Stimulated activated CD4-positive, alpha-beta T cell treated with anti-CD3 and anti-CD28 coated beads, Interleukin-12 subunit alpha, Interleukin-12 subunit beta, amount 100 ng/mL, for 24 hours (primary cell): ENCODE results near the gene C2orf66.
A peak's percentile ranks its signal among the peaks of the same experiment; 100 is the strongest.

Experiments
- DNase-seq, 2 experiments: peaks; one replicate each; pipeline ENCODE4 v3.0.0-alpha.2; 2020; ENCODE audit warnings: low read depth in 2 of 2

The C2orf66 gene

DNA sequence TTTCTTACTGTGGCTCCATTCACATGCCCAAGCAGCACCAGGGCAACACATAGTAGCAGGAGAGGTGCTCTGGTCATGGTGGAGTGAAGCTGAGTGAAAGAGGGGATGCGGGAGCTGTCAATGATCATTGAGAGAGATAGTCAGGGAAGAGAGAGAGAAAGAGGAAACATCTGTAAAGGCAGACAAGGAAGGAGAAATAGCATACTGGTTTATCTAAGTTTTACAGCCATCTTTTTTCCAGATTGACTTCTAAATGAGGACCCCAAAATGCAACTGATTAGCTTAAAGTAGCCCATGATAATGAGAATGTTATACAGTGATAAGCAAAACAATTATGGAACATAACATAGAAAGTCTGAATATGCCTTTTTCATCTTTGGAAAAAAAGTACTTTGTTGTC is at the start of gene C2orf66:
Gene C2orf66 (minus strand): TSS at position 96 of the 400 bp plus-strand sequence. CDS start 19 bp downstream, at position 77.
- DNase-seq = no peak

DNA sequence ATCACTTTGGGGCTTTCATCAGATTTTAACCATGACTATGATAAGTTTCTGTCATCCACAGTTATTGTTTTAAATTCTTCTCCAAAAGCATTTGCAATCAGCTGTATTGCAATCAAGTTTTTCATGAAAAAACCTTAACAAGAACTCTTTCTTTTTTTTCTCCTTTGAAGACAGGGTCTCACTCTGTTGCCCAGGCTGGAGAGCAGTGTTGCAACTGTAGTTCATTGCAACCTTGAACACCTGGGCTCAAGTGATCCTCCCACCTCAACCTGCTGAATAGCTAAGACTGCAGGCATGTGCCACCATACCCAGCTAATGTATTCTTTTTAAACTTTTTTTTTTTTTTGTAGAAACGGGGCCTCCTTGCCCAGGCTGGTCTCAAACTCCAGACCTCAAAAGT is 45.5 kb upstream of the C2orf66 start:
- no peak for DNase-seq

DNA sequence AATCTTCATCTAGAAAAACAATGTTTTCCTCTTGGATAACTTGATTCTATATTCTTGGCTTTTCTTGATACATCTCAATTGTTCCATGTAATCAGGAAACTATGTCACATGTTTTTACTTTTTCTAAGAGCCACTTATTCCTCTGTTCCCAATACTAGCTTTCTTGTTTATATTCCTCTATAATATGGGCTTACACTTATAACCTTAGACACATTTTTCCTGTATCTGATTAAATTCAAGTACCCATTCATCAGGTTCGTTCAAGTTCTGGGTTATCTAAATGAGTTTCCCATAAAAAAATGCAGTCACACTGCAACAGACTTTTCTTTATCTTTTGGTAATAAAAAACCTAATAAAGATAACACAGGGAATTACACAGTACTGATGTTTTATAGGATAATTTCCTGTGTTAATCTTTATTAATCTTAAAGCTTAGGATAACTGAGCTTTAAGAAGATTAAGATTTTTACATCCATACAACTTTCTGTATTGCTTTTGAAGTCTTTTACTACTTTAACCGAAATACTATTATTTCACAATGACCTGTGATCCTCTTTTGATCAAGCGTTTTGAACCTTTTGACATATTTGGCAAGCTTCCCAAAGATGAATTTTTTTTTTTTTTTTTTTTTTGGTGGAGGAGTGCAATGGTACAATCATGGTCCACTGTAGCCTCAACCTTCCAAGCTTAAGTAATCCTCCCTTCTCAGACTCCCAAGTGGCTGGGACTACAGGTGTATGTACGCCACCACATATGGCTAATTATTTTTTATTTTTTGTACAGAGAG is 44.3 kb upstream of the C2orf66 start:
- DNase-seq = no peak

DNA sequence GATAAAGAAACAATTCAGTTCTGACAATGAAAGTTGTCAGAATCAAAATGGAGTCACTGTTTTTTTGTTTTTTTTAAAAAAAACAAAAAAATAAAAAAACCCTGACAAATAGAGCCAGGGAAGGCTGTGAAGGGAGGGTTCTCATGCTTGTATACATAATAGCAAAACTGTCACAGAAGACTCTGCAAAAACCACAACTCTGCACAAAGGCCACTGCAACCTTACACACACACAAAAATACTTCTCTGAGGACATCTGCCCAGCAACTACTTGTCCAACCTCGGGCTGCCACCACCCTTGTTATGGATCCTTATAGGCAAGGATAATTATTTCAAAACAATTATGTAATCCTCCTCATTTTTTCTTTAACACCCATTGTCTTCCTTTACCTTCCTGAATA is 41.9 kb upstream of the C2orf66 start:
- no peak for DNase-seq

DNA sequence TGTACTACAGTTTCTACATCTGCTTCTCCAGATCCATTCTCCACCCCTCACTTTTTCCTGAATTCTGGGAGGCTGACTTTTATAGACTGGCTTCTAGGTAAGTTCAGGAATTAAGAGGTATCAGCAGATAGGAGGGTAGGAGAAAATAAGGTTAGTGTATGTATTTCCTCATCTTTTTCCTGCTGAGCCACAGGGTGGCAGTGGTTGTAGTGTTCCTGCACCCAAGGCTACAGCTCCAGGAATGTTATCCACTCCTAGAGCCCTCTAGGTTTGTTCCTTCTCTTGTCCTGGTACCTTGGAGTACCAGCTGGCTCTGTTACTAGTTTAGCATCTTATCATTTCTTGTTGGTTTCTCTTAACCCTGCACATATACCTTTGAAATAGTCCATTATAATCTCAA is 40.7 kb upstream of the C2orf66 start:
- no peak for DNase-seq

DNA sequence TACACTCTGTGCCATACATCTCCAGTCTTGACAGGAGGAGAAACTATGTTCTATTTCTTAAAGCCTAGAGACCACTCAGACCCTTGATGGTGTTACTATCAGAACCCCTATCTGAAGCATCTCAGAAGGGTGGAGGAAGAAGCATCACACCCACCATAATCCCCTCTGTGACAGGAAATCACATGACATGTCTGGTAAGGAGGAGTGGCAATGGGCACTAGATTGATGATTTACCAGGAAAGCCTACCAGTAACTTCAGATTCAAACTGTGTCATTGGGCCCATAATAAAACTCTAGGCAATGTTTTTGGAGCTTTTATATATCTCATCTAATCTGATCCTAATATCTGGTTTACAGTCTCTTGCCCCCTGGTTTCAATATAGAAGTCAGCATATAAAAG is 37.1 kb upstream of the C2orf66 start:
- no peak for DNase-seq

DNA sequence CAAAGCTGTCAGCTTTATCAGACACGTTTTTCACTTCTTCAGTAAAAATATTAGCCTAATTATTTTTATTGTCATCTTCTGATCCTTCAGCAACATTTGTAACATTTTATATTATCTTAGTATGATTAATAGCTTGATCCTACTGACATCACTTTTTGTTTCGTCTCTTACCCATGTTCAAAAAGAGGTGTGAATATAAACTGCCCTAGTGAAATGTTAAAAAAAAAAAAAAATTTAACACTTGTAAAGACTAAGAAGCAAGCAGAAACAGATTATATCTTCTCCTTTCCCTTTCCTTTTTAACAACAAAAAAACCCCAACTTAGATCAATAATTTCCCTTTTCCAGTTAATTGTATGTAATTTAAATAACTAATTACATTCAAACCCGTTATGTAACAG is 36.2 kb upstream of the C2orf66 start:
- DNase-seq = no peak

DNA sequence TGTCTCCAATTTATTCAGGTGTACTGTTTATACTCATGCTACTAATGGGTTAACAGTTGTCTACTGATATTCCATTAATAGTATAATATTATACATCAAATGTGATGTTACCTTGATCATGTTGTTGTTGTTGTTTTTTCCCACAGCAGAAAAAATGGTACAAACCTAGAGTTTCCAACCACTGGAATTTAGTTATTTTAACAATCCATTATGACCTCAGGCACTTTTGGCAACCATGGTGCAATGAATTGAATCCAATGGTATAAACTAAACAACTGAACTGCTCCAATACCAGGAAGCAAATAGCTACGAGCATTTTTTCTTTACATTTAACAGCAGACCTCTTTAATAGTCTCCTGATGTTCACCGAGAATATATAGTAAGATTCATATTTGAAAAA is 31.0 kb upstream of the C2orf66 start:
- no peak for DNase-seq

DNA sequence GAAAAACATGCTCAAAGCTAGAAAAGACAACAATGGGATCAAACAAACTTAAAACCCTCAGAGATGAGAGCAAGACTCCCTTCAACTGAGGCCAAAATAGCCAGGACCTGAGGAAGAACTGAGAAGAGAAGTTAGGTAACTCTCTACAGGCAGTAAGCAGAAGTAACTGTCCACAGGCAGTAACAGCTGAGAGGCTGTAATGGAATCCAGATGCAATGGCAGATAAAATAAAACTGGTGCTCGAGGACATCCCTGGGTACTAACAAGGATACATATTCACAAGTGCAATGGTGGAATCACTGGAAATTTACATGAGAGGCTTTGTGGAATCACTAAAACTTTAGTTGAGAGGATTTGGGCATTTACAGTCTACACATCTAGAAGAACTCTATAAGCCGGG is 30.4 kb upstream of the C2orf66 start:
- DNase-seq = no peak

DNA sequence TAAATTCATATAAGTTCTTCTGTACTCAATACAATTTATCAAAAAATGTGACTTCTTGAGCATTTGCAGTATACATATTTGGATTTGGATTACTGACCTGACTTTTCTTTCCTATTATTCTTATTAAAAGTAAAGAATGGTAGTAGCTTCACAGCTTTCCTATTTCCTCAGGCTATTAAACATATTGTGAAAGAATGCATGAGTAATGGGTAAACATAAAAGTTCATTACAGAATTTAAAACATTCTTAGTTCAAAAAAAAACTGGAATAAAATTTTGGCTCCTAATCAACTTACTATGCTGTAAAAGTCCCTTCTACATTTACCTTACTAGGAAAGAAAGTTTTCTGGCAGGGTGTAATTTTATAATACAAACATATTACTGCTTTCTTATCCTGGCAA is 27.3 kb upstream of the C2orf66 start:
- DNase-seq = no peak

DNA sequence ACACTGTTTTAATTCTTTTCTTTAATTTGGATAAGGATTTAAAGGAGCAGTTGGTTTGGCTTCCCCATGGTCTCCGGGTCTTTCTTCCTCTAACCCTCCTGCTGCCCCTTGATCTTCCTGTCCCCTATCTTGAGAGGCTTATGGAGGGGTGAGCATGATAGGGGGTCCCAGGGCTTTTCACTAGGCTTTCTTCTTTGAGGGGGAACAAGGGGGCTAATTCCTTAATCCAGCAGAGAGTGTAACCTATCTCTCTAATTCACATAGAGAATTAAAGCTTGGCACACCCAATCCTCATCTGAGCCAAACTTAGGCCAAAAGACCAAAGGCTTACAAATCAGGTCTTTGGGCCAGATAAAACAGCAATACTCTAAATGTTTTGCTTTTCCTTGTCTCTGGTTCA is 21.5 kb upstream of the C2orf66 start:
- no peak for DNase-seq

DNA sequence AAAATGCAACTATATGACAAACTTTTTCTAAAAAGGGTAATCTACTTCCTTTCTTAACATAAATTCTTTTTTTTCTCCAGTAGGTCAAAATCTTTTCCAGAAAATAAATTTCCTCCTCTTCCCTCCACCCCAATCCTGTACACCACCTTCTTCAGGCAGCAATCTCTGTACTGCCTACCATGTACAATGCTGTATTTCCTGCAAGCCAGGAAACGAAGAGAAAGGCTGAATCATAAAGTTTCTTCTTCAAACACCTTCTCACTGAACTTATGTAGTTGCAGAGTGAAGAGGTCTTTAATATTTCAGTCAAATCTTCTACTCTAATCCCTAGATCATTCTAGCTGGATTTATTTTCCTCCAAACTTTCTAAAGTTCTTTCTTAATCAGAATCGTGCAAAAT is 18.2 kb upstream of the C2orf66 start:
- DNase-seq = no peak

DNA sequence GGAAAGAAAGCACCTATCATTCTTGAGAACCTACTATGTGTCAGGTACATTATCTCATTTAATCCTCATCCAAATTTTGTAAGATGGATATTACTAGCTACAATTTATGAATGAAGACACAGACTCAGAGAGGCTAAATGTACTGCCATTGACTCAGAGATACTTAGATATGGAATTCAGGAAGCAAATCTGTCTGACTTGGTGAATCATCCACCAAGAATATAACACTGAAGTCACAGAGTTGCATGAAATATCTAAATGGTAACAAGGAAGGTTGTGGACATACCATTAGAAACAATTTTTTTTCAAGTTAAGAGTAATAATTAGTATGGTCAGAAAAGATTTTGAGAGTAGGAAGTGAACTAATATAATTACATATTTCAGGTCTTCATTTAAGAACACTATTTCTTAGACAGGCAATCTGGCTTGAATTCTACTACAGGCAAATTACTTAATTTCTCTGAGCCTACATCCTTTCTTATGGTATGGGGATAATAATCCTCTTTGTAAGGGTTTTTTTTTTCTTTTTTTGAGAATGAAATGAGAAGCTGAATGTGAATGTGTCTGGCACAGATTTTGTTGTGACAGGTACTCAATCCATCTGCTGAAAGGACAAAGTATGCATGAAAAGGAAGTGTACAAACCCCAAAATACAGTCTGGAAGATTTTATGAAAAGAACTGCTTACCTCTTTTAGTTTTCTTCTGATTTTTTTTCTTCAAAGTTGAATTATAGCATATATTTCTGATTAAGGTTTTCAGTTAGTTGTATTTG is 14.8 kb upstream of the C2orf66 start:
- DNase-seq = no peak

DNA sequence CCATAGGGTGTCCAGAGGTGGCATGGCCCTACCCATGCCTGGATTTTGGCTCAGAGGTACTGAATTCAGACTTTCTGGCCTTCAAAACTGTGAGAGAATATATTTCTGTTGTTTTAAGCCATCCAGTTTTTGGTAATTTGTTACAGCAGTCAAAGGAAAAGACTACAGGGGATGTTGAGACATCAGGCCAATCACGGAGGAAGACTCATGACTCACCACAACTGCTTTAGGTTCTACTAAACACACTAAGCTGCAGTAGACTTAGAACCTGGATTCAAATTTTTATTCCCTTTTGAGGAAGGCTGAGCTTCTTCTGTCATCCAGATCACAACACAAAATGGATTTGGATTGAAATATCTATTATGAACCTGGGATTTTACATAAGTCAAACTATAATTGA is 12.0 kb upstream of the C2orf66 start:
- DNase-seq = no peak

DNA sequence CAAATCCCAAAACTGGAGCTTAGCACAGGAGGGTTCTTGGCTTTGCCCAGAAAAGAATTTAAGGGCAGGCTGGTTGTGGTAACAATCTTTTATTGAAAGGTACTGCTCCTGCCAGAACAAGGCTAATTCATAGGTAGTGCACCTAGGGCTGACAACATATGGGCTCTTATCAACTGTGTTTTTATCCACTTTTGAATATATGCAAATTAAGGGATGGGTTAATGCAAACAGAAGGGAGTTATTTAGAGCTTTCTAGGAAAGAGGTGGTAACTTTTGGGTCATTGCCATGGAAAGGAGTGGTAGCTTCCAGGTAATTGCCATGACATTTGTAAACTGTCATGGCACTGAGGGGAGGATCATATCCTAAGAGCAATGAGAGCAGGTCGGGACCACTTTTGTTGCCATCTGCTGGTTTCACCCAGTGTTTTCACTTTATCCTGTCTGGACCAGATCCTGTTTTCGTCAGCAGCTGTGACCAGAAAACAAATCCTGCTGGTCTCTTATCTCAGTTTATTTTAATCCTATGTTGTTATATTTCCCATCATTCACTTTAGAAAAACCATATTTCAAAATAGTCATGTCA is 981 bp downstream of the C2orf66 start:
- no peak for DNase-seq

DNA sequence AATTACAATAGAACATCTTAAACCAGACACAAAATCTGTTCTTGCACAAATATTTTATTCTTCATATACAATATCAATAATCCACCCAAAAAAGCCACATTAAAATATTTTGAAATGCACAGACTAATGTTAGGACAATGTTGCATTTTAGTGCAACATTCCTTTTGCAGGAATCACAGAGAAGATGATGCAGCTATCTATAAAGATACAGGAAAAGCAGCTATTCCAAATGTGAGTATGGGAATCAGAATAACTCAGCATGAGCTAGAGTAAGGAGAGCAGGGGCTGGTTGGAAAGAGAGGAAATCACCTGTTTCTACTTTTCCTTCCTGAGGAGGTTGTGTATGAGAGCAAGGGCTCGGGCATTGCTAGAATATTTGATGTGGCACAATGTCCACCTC is 4.8 kb downstream of the C2orf66 start:
- DNase-seq = no peak

DNA sequence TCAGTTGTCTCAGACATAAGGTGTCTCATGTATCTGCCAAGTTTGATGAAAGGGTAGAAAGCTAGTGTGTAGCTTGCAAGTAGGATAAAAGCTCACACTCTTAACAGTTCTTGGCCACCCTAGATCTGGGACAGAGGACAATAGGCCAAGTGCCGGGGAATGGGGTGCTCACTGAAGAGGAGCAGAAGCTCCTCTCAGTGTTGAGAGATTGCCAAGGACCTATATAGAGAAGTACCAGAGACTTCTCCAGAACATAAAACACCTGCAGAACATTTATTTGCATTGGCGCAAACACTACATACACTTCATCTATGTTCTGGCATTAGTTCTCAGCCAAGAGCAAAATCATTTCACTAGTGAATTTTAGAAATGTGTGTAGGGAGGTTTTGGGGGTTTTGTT is 6.8 kb downstream of the C2orf66 start:
- no peak for DNase-seq

DNA sequence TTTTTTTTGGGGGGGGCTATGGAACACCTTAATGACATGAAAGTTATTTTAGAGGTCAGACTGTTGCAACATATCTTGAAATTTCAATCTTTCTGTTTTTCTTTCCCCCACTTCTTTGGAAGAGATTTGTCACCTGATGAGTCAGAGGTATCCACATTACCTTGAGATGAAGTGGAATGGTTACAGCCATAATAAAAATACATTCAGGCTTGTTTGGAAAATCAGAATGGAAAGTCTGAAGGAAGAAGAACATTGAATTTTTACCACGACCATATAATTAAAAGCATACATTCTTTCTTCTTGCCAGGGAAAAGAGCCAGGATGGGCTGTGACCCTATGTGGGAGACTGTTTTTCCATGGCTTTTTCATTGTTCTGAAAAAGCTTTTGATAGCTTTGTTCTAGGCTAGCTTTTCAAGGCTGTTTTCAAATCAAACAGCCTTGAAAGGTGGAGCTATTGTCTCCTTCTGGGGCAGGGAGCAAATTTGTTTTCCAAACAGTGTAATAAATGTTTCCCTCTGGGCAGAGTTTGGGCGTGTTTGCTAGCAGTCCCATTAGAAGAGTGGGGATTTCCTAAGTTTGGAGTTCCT is 7.4 kb downstream of the C2orf66 start:
- no peak for DNase-seq

DNA sequence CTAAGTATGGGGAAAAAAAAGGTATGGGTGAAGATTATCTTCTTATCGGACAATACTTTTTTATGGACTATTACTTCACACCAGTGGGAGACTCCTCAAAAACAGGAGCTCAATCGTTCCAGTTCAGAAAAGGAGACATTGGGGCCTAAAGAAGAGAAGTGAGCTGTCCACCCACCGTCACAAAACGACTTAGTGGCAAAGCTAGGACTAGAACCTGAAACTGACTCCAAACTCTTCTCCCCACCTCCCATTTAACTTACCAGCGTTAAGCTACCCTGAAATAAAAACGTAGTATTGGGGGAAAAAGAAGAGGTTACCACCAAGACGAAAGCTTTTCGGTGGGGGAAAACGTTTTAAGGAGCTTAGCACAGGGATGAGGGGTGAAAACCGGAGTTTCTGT is 10.2 kb downstream of the C2orf66 start:
- no peak for DNase-seq

DNA sequence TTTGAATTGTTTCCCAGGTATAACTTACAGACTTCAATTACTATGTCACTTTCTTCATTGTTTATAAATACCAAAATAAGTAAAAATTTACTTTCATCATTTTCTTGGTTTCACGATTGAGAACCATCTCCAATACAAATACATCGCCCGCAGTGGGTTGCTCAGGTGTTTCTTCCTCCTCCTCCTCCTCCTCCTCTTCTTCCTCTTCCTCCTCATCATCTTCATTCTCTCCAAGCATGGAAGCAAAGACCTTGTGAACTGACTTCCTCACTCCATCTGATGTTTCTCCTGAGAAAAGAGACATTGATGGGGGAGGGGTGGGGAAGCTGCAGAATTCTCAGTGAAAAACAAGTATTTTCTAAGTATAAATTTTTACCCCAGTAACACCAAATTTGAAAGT is 16.3 kb downstream of the C2orf66 start:
- no peak for DNase-seq

DNA sequence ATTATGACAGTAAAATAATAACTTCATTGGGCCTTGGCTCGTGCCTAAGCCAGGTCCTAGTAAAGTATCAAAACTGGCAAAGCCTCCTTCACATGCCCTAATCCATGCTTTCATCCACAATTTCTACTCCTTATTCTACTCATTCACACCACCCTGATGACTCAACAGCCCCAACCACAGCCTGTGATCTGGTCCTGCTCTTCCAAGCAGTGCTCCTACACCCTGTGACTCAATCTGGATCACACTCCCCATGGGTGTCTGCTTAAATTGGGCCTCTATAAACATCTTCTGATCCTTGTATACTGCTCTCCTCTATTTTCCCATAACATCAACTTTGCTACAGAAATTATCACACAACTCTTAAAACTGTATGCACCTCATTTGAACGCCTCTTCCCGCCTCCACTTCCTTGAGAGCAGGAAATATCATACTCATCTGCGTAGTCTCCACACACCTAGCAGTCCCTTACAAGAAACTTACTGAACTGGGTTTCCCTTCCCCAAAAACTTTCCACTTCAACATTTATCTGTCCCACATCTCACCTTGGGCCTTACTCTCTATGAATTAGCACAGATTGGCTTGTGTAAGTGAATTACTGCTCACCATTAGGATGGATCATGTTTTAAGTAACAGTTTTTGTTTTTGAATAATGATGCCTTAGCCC is 25.6 kb downstream of the C2orf66 start:
- peak in 1 of 2 experiments; percentile 59 for DNase-seq

DNA sequence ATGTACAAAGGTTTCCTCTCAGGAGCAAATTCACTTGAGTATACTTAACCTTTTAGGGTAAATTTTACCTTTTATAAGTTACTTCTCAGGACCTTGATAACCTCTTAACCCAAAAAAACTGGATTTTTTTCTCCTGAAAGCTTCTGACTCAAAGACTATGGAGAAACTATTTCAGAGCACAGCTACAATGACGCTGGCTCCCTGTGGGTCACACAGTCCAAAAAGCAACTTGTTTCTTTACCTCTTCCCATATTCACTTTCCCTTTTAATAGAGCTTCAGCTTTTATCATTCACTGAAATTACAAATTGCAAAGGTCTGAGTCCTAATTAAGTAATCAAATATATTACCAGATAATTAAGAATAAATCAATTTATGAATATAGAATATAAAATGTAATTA is 42.1 kb downstream of the C2orf66 start:
- no peak for DNase-seq
